HG02763 (cell line): ENCODE measurements around the gene BLOC1S3.
"Not testable (repeated sequence)": the region's sequence is repeated elsewhere in the genome, so short reads cannot be mapped to it uniquely, and the experiment has no call there.

Experiments
- ATAC-seq: cut with Tn5 transposase; IDR thresholded peaks from one replicate; pipeline ENCODE4 v1.9.1; 2021; ENCODE audit warnings: mild to moderate bottlenecking, moderate library complexity; ENCODE audit not compliant: unreplicated experiment

BLOC1S3 gene

DNA sequence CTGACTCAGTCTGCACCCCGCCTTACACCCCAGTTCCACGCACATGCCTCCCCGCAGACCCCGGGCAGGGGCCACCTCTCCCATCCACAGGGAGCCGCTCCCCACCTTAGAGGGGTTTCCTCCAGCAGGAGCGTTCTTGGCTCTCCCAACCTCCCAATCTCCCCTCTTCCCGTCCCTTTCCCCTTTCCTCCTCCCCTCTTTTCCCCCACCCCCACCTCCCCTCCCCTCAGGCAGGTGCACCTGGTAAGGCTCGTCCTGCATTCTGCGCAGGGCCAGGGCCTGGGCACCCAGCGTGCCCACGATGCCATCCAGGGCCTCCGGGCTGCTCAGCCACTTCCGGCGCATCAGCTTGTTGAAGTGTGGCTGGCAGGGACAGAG is 39.4 kb downstream of the BLOC1S3 start:
- ATAC-seq = no peak

DNA sequence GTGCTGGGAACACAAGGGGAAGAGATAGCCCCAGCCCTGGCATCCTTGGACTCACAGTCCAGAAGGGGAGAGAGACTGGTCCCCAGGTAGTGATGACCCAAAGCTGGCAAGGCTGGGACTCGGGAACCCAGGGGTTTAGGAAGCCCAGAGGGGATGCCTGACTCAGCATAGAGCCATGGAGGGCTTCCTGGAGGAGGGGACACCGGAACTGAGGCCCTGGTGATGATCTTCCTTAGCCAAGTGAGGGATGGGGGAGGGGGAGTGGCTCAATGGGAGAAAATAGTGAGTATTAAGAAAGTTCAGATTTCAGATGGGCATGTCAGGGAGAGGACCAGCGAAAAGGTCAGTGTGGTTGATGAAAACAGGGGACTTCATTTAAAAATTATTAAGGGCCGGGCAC is 39.8 kb downstream of the BLOC1S3 start:
- no peak for ATAC-seq

DNA sequence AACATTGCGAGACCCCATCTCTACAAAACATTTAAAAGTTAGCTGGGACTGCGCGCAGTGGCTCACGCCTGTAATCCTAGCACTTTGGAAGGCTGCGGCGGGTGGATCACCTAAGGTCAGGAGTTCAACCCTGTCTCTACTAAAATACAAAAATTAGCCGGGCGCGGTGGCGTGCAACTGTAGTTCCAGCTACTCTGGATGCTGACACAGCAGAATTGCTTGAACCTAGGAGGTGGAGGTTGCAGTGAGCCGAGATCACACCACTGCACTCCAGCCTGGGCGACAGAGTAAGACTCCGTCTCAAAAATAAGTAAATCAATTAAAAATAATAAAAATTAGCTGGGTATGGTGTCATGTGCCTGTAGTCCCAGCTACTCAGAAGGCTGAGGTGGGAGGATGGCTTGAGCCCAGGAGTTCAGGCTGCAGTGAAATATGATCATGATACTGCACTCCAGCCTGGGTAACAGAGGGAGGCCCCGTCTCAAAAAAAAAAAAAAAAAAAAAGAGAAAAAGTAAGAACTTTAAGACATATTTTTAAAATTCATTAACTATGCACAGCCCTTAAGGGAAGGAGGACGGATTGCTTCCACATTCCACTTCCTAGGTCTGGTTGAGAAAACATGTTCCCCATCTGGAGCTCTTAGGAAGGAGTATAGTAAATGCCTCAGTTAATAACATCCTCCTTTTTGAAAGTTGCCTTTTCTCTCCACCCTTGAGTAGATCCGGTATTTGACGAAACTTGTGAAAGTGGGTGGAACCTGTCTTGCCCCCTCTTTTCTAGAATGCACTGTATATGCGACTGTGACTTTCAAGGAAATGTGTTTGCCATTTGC is 40.5 kb downstream of the BLOC1S3 start:
- no peak for ATAC-seq

DNA sequence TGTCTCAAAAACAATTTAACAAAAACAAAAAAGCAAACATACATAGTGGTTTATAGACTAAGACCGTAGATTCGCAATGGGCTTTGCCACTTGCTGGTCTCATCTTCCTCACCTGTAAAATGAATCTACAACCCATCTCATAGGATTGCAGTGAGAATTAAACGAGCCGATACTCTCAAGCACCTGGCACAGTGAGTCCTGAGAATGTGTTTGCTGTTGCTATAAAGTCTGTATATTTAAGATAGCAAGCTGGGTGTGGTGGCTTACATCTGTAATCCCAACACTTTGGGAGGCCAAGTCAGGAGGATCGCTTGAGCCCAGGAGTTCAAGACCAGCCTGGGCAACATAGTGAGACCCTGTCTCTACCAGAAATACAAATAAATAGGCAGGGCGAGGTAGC is 44.1 kb downstream of the BLOC1S3 start:
- no peak for ATAC-seq

DNA sequence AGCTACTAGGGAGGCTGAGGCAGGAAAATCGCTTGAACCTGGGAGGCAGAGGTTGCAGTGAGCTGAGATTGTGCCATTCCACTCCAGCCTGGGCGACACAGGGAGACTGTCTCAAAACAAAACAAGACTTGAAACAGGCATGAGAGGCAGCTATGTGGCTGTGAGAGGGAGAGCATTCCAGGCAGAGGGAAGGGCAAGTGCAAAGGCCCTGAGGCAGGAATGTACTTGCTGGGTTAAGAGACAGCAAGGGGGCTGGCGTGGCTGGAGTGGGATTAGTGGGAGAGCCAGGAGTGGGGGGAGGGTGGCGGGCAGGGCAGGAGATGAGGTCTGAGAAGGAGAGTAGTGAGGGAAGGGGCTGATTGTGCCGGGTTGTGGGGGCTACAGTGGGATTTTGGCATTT is 45.3 kb downstream of the BLOC1S3 start:
- ATAC-seq = no peak

GRCh38 chr19:45224645-45225044 is 46.1 kb downstream of the BLOC1S3 start:
- ATAC-seq = no peak

DNA sequence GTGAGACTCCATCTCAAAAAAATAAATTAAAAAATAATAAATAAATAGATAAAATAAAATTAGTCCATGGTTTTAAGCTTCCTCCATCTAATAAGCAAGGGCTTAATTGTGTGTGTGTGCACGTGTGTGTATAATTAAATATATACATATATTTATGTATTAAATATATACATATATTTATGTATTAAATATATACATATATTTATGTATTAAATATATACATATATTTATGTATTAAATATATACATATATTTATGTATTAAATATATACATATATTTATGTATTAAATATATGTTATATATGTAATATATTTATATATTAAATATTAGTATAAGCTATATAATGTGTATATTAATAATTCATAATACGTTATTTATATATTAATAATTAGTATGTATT is 50.5 kb downstream of the BLOC1S3 start:
- ATAC-seq = not testable (repeated sequence)
